Progenitor cell of endocrine pancreas (in vitro differentiated cells): Measurements from ENCODE around the gene CACNA2D1. TPM values are rescaled to one million over a fixed set of nuclear protein-coding genes. Genes with fewer than 3 reads are reported as not detected.
"Not testable (repeated sequence)": the region's sequence is repeated elsewhere in the genome, so short reads cannot be mapped to it uniquely, and the experiment has no call there.

ENCODE experiments used
- DNase-seq: peaks from one replicate; pipeline ENCODE4 v3.0.0; 2021; ENCODE audit warnings: low spot score; ENCODE audit not compliant: unreplicated experiment
- H3K27ac Mint-ChIP-seq: 2 replicates; pipeline ENCODE4 v1.8.0; 2021; ENCODE audit warnings: mild to moderate bottlenecking, moderate library complexity, mixed read lengths
- H3K27me3 Mint-ChIP-seq: 2 replicates; pipeline ENCODE4 v1.8.0; 2021; ENCODE audit warnings: mixed read lengths
- H3K36me3 Mint-ChIP-seq: 2 replicates; pipeline ENCODE4 v1.8.0; 2022; ENCODE audit warnings: mixed read lengths; ENCODE audit not compliant: insufficient read depth
- H3K4me1 Mint-ChIP-seq: 2 replicates; pipeline ENCODE4 v1.8.0; 2021; ENCODE audit warnings: low read depth, mixed read lengths
- H3K4me3 Mint-ChIP-seq: 2 replicates; pipeline ENCODE4 v1.8.0; 2021; ENCODE audit warnings: low read depth, mild to moderate bottlenecking, moderate library complexity, mixed read lengths
- H3K9me3 Mint-ChIP-seq: 2 replicates; pipeline ENCODE4 v1.8.0; 2021; ENCODE audit warnings: low read depth, mixed read lengths
- total RNA-seq: library from RNA; stranded (reverse); gene quantifications from 2 replicates; pipeline ENCODE4 v1.2.1, GENCODE V29; 2021
- TF ChIP-seq, protein P1 (sequence below): fragments of 200-600 bp; sonication (generic); IDR thresholded peaks from one replicate; pipeline ENCODE4 v1.5.0; 2021; ENCODE audit warnings: antibody characterized with exemption, mild to moderate bottlenecking; ENCODE audit not compliant: unreplicated experiment

The CACNA2D1 gene
- total RNA-seq, 1 donor from 2014 or later: 25.1 TPM

DNA sequence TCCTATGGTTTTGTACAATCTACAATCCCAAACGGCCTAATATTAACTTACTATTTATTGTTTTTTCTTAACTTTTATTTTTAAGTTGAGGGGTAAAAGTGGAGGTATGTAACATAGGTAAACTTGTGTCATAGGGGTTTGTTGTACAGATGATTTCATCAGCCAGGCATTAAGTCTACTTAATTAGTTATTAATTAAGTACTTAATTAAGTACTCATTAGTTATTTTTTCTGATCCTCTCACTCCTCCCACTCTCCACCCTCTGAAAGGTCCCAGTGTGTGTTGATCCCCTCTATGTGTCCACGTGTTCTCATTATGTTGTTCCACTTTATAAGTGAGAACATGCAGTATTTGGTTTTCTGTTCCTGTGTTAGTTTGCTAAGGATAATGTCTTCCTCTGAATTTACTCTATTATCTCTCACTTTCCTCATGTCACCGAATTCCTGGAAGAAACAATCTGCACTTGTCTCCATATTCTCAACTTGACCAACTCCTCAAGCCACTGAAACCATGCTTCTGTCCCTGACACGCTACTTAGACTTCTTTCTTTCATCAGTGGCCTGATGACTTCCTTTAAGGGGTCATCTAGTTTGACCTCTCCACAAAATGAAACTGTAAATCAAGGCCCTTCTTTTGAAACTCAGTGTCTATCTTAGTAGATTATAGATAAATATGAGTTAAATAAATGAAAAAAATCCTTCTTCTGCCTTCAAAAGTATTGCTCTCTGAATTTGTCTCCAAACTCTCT is 9.1 kb downstream of the CACNA2D1 start:
- Mint-ChIP-seq H3K9me3 (no peaks in the 10 kb centered on the region), H3K27ac (no peak overlapping the region), H3K36me3 (no peaks in the 10 kb centered on the region), H3K27me3 (no peaks in the 10 kb centered on the region), H3K4me1 (no peaks in the 10 kb centered on the region), H3K4me3 (no peak overlapping the region)
- DNase-seq: no peak
- TF ChIP-seq, protein P1, sequence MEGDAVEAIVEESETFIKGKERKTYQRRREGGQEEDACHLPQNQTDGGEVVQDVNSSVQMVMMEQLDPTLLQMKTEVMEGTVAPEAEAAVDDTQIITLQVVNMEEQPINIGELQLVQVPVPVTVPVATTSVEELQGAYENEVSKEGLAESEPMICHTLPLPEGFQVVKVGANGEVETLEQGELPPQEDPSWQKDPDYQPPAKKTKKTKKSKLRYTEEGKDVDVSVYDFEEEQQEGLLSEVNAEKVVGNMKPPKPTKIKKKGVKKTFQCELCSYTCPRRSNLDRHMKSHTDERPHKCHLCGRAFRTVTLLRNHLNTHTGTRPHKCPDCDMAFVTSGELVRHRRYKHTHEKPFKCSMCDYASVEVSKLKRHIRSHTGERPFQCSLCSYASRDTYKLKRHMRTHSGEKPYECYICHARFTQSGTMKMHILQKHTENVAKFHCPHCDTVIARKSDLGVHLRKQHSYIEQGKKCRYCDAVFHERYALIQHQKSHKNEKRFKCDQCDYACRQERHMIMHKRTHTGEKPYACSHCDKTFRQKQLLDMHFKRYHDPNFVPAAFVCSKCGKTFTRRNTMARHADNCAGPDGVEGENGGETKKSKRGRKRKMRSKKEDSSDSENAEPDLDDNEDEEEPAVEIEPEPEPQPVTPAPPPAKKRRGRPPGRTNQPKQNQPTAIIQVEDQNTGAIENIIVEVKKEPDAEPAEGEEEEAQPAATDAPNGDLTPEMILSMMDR: no peak

GRCh38 chr7:82433507-82433906 is 10.1 kb downstream of the CACNA2D1 start:
- TF ChIP-seq, protein P1: no peak
- no peaks in the 10 kb centered on the region for H3K36me3 Mint-ChIP-seq
- no peaks in the 10 kb centered on the region for H3K4me1 Mint-ChIP-seq
- no peaks in the 10 kb centered on the region for H3K9me3 Mint-ChIP-seq
- no peak overlapping the region for H3K27ac Mint-ChIP-seq
- no peak overlapping the region for H3K4me3 Mint-ChIP-seq
- H3K27me3 Mint-ChIP-seq: no peaks in the 10 kb centered on the region
- DNase-seq: no peak

GRCh38 chr7:82432743-82433142 is 10.8 kb downstream of the CACNA2D1 start:
- H3K4me3 Mint-ChIP-seq, DNase-seq, H3K27ac Mint-ChIP-seq, H3K27me3 Mint-ChIP-seq, H3K9me3 Mint-ChIP-seq, H3K4me1 Mint-ChIP-seq, H3K36me3 Mint-ChIP-seq: not testable (repeated sequence)

DNA sequence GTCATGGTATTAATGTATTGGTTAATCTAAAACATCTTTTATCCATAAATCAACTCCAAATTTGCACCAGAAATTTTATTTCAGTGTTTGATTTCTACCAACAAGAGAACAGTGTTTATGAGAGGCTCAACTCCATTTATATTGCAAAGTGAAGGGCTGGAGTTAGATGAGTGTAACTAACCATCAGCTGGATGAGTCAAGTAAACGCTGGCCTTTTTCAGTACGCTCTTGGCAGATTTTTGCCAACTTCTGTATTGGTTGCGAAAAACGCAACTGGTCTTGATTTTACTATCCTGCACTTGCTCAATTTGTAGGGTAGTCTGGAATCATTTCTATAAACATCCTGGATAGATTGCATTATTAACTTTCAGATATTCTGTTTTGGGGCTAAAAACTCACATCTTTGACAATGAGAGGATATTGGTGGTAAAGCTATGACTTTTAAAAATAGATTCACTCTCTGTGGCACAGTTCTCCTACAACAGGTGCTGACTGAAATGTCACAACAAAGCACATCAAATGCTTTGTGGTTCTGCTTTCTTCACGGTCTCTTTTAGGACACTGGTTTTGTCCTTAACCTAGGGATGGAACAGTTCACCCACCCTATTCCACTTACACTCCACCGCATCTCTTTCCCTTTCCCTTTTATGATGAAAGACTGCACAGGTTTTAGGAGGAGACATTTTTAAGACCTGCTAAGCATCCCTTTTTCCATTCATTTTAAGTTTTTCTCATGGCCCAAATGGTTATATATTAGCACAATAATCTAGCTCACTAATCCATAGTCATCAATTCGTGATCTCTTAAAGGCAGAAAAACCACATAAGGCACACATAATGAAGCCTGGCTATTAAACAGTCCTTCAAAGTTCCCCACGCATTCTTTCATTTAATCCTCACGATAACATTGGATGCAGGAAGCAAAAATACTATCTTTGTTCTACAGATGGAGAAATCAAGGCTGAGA is 12.8 kb downstream of the CACNA2D1 start:
- no peak for DNase-seq
- H3K27ac Mint-ChIP-seq: no peak overlapping the region
- H3K36me3 Mint-ChIP-seq: no peaks in the 10 kb centered on the region
- TF ChIP-seq, protein P1: no peak
- H3K9me3 Mint-ChIP-seq: no peaks in the 10 kb centered on the region
- H3K4me1 Mint-ChIP-seq: no peaks in the 10 kb centered on the region
- no peak overlapping the region for H3K4me3 Mint-ChIP-seq
- H3K27me3 Mint-ChIP-seq: no peaks in the 10 kb centered on the region

- TF ChIP-seq, protein P1: no peak
- no peaks in the 10 kb centered on the region for H3K27me3 Mint-ChIP-seq
- H3K27ac Mint-ChIP-seq: no peak overlapping the region
- H3K9me3 Mint-ChIP-seq: no peaks in the 10 kb centered on the region
- H3K36me3 Mint-ChIP-seq: no peaks in the 10 kb centered on the region
- H3K4me1 Mint-ChIP-seq: no peaks in the 10 kb centered on the region
- DNase-seq: no peak
- no peak overlapping the region for H3K4me3 Mint-ChIP-seq
These were observed 14.2 kb downstream of the CACNA2D1 start for GRCh38 chr7:82429408-82429807.
